SK-N-MC (cell line): Measurements from ENCODE around the gene LONP1.

Experiments used
- DNase-seq: peaks from one replicate; pipeline ENCODE4 v3.0.0-alpha.2; 2011; ENCODE audit warnings: low read depth, low spot score
- H3K27ac ChIP-seq: fragments of 200-600 bp; sonication (generic); 2 replicates; pipeline ENCODE4 v1.5.1; 2016; ENCODE audit warnings: mixed run types
- H3K36me3 ChIP-seq: fragments of 200-600 bp; sonication (generic); 2 replicates; pipeline ENCODE4 v1.6.1; 2017; ENCODE audit warnings: antibody characterized with exemption, low read length, mixed read lengths; ENCODE audit not compliant: insufficient read depth
- H3K4me3 ChIP-seq: fragments of 200-600 bp; sonication (generic); 2 replicates; pipeline ENCODE4 v1.5.1; 2016
- H3K9ac ChIP-seq: fragments of 200-600 bp; sonication (generic); 2 replicates; pipeline ENCODE4 v1.8.0; 2017; ENCODE audit warnings: mixed run types, mixed read lengths; ENCODE audit not compliant: insufficient read length
- H3K9me3 ChIP-seq: fragments of 200-600 bp; sonication (generic); 2 replicates; pipeline ENCODE4 v1.6.1; 2017; ENCODE audit warnings: low read depth, mild to moderate bottlenecking, antibody characterized with exemption, low read length, moderate library complexity, mixed read lengths
- EZH2 ChIP-seq: fragments of 200-600 bp; sonication (generic); IDR thresholded peaks from one replicate; pipeline ENCODE4 v1.6.1; 2017; ENCODE audit warnings: antibody characterized with exemption
- FOXP2 ChIP-seq: optimal IDR thresholded peaks from 2 replicates; pipeline ENCODE3; 2011; ENCODE audit warnings: mild to moderate bottlenecking, moderate library complexity; ENCODE audit not compliant: insufficient read depth; ENCODE audit errors: extremely low read length, control extremely low read depth
- POLR2AphosphoS5 ChIP-seq: IDR thresholded peaks from 2 replicates; pipeline ENCODE4 v1.6.1; 2012; ENCODE audit warnings: mild to moderate bottlenecking, low read depth, low read length, borderline replicate concordance

Gene LONP1

GRCh38 chr19:5696196-5697021 is 23.5 kb downstream of the LONP1 start:
- no peak for TF ChIP-seq EZH2
- TF ChIP-seq POLR2AphosphoS5, result no peak; the same call in 1 of the 2 replicates
- TF ChIP-seq FOXP2, result no peak
- peaks cover 85% of the 10 kb centered on the region for H3K36me3 ChIP-seq
- no peak overlapping the region for H3K9ac ChIP-seq
- H3K27ac ChIP-seq, result no peak overlapping the region
- H3K9me3 ChIP-seq, result no peaks in the 10 kb centered on the region
- no peak overlapping the region for H3K4me3 ChIP-seq
- DNase-seq, result no peak

- Histone ChIP-seq H3K4me3 (no peak overlapping the region), H3K9ac (no peak overlapping the region), H3K36me3 (peaks cover 86% of the 10 kb centered on the region), H3K27ac (no peak overlapping the region), H3K9me3 (no peaks in the 10 kb centered on the region)
- TF ChIP-seq EZH2 (no peak), POLR2AphosphoS5 (peak; percentile 9; the same call in 1 of the 2 replicates)
- no peak for DNase-seq
Observed at GRCh38 chr19:5695649-5696195, 24.2 kb downstream of the LONP1 start.

- DNase-seq, result no peak
- Histone ChIP-seq H3K36me3 (peaks cover 82% of the 10 kb centered on the region), H3K4me3 (no peak overlapping the region), H3K9me3 (no peaks in the 10 kb centered on the region), H3K9ac (no peak overlapping the region), H3K27ac (no peak overlapping the region)
- TF ChIP-seq POLR2AphosphoS5 (no peak), EZH2 (no peak), FOXP2 (no peak)
Observed at GRCh38 chr19:5694956-5695648, 24.8 kb downstream of the LONP1 start.

GRCh38 chr19:5694167-5694955 is 25.6 kb downstream of the LONP1 start:
- TF ChIP-seq FOXP2 (no peak), EZH2 (no peak), POLR2AphosphoS5 (no peak)
- Histone ChIP-seq H3K9me3 (no peaks in the 10 kb centered on the region), H3K4me3 (no peak overlapping the region), H3K36me3 (peaks cover 81% of the 10 kb centered on the region), H3K9ac (no peak overlapping the region), H3K27ac (no peak overlapping the region)
- no peak for DNase-seq

GRCh38 chr19:5693195-5694166 is 26.5 kb downstream of the LONP1 start:
- H3K4me3 ChIP-seq, result no peak overlapping the region
- H3K27ac ChIP-seq, result peak overlapping the region; percentile 57; the same call in 1 of the 2 replicates
- peaks cover 72% of the 10 kb centered on the region for H3K36me3 ChIP-seq
- no peak overlapping the region for H3K9ac ChIP-seq
- no peaks in the 10 kb centered on the region for H3K9me3 ChIP-seq
- no peak; the same call in 1 of the 2 replicates for TF ChIP-seq POLR2AphosphoS5
- no peak for TF ChIP-seq EZH2
- no peak for TF ChIP-seq FOXP2
- no peak for DNase-seq

GRCh38 chr19:5692723-5693194 is 27.2 kb downstream of the LONP1 start:
- Histone ChIP-seq H3K36me3 (peaks cover 68% of the 10 kb centered on the region), H3K9ac (no peak overlapping the region), H3K4me3 (peak overlapping the region; percentile 100), H3K27ac (peak overlapping the region; percentile 57), H3K9me3 (no peaks in the 10 kb centered on the region)
- no peak for TF ChIP-seq EZH2
- TF ChIP-seq FOXP2, result no peak
- TF ChIP-seq POLR2AphosphoS5, result no peak; the same call in 1 of the 2 replicates
- no peak for DNase-seq
